C4-2B (cell line): ENCODE measurements around the gene KNTC1.

Experiments
- ZFX ChIP-seq: fragments of 450-650 bp; IDR thresholded peaks from 2 replicates; pipeline ENCODE4 v1.6.1; 2017
- TF ChIP-seq, protein P1 (sequence below): fragments of 450-650 bp; conservative IDR thresholded peaks from 2 replicates; pipeline ENCODE4 v1.5.1; 2017; ENCODE audit warnings: mild to moderate bottlenecking

DNA sequence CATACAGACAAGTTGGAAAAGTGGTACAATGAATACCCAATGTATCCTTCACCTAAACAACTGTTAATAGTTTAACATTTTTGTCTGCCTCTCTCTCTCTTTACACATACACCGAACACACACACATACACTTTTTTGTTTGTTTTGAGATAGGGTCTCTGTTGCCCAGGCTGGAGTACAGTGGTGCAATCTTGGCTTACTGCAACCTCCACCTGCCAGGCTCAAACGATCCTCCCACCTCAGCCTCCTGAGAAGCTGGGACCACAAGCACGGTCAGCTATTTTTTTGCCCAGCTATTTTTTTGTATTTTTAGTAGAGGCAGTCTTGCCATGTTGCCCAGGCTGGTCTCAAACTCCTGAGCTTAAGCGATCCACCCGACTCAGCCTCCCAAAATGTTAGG is 43.1 kb upstream of the KNTC1 start:
- TF ChIP-seq, protein P1, sequence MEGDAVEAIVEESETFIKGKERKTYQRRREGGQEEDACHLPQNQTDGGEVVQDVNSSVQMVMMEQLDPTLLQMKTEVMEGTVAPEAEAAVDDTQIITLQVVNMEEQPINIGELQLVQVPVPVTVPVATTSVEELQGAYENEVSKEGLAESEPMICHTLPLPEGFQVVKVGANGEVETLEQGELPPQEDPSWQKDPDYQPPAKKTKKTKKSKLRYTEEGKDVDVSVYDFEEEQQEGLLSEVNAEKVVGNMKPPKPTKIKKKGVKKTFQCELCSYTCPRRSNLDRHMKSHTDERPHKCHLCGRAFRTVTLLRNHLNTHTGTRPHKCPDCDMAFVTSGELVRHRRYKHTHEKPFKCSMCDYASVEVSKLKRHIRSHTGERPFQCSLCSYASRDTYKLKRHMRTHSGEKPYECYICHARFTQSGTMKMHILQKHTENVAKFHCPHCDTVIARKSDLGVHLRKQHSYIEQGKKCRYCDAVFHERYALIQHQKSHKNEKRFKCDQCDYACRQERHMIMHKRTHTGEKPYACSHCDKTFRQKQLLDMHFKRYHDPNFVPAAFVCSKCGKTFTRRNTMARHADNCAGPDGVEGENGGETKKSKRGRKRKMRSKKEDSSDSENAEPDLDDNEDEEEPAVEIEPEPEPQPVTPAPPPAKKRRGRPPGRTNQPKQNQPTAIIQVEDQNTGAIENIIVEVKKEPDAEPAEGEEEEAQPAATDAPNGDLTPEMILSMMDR: no peak
- TF ChIP-seq ZFX: no peak
